Bone marrow (tissue), 2 donors: ENCODE data around the gene BABAM1.

Experiments
- DNase-seq, 2 donors: peaks; one replicate each; lab custom pipeline; 2025; lab: John Stamatoyannopoulos, UW

Gene BABAM1

DNA sequence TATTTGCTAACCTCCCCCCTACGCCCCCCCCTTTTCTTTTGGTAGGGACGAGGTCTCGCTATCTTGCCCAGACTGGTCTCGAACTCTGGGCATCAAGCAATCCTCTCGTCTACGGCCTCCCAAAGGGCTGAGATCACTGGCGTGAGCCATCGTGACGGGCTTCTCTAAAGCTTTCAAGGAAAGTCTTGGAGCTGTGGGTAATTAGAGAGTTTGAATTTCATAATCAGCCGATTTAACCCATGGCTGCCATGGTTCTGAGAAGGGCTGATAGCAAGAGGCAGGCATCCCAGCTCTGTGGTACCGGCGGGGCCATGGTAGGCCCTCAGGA lies 36.7 kb downstream of the BABAM1 start:
- no peak for DNase-seq

DNA sequence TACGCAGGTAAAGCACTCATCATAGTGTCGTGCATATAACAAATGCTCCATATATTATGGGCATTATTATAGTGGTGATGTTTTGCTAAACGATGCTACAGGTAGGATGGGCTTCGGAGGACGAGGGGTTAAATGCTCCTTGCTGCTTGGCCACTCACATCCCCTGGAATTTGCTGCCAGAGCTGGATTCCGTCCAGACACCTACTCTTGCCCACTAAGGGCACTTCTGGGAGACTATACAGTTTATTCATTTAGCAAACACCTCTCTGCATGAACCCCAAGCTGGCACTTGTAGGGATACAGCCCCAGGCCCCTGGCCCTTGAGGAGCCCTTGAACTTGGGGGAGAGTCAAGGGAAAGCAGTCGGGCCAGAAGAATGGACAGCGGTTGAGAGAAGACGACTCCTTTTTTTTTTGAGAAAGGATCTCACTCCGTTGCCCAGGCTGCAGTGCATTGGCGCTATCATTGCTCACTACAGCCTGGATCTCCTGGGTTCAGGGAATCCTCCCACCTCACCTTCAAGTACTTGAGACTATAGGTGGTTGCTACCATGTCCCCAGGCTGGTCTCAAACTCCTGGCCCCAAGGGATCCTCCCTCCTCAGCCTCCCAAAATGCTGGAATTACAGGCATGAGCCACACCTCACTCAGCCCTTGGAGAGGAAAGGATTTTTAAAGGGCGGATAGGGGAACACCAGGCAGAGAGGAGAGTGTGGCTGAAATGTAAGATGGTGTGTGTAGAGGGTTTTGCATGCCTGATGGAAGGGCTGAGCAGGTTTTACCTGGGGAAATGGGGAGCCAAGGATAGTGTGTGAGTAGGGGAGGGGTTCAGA lies 37.4 kb downstream of the BABAM1 start:
- no peak for DNase-seq

DNA sequence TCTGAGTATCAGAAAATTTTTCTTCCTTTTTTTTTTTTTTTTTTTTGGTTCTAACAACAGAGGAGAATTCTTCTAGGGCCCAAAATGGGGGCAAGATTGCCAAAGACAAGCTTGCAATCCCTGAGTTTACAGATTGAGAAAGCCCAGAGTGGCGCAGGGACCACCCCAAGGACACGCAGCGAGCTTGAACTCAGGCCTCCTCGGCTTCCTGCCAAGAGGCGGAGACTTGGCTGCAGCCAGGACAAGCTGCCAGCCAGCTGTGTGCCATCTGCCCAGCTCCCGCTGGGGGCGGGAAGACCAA lies 37.9 kb downstream of the BABAM1 start:
- DNase-seq, result no peak

DNA sequence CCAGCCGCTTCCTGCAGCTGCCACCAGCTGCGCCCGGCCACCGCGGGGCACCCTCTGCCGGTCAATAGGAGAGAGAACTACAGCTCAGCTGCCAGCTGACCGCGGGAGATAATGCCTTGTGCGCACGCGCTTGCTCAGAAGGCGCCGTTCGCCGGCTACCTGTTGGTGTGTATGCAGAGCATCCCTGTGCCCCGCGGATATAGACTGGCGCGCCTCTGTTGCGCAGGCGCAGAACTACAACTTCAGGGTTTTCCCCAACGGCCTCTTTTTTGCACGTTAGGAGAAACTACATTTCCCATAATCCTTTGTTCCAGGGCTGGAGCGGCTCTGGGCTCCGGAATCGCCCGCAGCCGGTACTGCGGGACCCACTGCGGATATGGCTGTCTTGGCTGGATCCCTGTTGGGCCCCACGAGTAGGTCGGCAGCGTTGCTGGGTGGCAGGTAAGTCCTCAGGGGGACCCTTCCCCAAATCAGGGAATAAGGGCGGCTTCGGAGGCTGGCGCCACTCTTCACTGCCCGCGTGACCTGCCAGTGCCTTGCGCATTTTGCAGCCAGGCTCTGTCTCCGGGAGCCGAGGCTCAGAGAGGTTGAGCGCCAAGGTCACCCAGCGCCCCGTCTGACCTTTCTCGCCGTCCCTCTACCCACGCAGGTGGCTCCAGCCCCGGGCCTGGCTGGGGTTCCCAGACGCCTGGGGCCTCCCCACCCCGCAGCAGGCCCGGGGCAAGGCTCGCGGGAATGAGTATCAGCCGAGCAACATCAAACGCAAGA lies 38.5 kb downstream of the BABAM1 start, which contains the start of gene MRPL34:
TSS of gene MRPL34 (plus strand) at position 356 of the 768 bp plus-strand sequence. CDS start at position 377, 21 bp downstream.
- DNase-seq, result peak; percentile 79 to 99

DNA sequence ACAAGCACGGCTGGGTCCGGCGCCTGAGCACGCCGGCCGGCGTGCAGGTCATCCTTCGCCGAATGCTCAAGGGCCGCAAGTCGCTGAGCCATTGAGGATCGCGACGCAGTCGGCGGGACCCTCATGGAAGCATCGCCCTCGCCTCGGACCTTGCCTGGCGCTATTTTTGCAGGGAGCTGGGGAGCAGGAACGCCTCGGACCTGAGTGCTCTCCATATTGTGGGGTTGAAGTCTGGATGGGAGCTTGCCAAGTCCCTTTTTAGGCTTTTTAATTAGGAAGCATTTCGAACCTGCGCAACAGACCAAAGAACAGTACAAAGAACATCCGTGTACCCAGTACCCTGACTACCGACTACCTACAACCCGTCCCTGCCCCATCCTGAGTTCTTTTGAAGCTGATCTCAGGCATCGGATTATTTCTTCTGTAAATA lies 39.1 kb downstream of the BABAM1 start:
- DNase-seq, result no peak

DNA sequence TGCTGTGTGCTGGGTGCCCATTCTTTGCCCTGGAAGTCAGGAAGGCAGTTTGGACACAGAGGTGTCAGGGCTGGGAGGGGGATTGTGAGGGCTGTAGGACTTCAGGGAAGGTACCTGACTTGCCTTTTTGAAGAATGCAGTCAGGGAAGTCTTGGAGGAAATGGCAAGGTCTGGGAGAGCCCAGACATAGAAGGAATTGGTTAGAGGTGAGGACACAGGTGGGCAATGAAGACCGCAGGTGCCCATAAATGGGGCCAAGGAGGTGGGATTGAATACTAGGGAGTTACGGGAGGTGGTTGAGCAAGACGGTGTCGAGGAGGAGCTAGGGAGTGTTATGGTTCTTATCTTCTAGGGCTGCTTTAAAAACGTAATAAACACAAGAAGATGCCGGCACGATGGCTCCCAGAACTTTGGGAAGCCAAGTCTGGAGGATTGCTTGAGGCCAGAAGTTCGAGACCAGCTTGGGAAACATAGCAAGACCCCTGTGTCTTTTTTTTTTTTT lies 40.7 kb downstream of the BABAM1 start:
- no peak for DNase-seq

DNA sequence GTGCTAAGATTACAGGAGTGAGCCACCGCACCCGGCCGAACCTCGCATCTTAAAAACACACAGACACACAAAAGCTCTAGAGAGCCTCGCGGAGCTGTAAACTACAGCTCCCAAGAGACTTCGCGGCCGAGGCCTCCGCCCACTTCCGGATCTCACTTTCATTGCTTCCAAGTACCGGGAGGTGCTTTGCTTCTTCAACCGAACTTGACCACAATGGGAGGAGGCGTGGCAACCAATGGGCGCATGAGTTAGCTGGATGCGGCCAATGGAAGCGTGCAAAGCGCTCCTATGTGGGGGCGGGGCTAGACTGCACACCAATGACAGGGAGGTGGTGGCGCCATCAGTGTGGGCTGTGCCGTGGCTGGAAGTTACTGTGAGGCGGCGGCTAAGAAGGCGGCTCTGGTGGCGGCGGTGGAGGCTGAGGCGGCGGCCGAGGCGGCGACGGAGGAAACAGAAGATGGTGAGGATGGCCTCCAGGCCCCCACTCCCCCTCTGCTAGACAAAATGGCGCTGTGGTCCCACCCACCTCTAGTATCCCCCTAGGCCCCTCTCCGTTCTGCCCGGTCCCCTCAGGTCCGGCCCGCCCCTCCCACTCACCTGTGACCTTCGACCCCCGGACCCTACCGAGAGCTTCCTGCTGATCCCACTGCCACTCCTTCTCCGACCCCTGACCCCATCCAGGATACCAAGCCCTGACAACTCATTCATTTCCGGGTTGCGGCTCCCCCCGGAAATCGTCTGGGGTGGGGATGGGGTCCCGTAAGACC lies 42.1 kb downstream of the BABAM1 start, which contains the start of gene DDA1:
TSS of gene DDA1 (plus strand) at position 366 of the 767 bp plus-strand sequence. CDS start at position 458, 92 bp downstream.
- peak; percentile 78 to 99 for DNase-seq

DNA sequence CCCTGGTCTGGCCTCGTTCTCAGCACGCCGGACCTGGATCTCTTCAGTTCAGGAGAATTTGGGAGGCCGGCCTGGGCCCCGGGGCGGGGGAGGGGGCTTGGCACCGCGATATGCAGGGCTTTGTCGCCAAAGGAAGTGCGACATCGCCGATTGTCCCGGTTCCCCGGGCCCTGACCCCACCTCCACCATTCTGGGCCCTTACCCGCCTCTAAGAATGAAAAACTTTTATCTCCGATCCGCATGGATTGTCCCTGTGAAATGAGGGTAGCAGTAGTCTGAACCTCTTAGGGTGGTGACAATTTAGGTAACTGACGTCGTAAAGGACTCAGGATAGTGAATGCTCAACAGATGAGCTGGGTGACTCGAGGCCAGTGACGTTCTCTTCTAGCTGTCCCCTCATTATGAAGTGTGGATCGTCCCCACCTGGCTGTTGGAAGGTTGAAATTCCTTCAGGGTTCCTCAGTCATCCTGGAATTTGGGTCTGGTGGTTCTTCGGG lies 42.8 kb downstream of the BABAM1 start:
- no peak for DNase-seq

DNA sequence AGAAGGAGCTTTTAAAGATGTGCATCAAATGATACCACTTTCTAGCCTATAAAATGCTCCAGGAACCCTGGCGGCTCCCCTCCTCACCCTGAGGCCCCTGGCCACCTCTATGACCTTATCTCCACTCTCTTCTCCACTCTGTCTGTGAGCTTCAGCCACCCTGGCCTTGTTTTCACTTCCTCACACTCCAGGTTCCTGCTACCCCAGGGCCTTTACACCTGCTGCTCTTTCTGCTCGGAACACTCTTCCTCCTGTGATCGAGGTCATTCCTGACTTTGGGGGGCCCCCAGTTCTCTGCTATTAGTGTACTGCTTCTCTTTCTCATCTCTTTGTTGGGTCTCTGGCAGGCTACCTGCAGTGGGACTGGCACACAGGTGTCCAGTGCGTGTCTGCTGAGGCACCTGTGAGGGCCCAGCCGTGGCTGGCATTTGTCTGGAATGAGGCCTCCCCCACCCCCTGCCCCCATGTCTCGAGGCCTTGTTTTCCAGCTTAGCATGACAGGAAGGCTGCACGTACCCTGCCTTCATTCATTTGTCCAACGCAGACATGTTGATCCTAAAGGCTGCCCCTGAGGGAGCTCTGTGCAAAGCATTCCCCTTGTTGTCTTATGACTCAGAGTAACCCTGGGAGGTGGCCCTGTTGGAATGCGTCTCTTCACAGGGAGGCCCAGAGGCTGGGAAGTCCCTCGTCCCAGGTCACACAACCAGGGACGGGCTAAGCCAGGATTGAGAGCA lies 44.4 kb downstream of the BABAM1 start:
- no peak for DNase-seq

DNA sequence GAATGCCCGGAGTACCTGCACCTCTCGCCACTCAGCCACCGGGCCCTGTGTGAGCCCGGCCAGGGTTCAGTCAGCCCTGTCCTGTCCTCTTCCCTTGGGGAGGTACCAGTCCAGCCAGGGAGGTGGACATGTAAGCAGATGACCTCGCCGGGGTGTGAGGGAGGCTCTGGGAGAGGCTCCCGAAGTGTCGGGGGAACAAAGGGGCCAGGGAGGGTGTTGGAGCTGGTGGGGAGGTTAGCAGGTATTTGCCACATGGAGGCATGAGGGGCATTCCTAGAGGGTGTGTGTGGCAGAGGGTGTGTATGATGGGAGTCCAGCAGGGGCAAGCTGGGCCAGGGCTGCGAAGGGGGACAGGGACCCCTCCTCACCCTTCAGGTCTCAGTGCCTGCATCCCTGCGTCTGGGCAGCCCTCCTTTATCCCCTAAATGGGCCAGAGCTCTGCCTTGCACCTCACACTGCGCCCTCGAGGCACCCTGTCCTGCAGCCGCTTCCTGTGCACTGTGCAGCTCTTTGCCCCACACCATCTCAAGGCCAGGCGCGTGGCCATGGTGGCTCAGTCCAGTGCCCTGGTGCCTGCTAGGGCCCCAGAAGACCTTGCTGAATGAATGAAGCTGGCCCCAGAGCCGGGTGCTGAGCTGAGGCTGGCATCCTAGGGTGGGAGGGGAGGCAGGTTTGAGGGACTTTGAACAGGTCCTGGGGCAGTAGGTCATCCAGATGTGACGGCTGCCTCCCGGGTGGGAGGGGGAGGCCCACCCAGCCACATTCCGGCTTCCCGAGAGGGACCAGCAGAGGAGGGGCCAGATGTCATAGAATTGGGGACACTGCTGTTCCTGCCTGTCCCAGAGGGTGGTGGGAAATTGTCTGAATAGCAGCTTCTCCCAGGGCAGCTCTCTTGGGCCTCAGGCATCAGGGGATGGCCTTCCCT lies 45.2 kb downstream of the BABAM1 start:
- no peak for DNase-seq

DNA sequence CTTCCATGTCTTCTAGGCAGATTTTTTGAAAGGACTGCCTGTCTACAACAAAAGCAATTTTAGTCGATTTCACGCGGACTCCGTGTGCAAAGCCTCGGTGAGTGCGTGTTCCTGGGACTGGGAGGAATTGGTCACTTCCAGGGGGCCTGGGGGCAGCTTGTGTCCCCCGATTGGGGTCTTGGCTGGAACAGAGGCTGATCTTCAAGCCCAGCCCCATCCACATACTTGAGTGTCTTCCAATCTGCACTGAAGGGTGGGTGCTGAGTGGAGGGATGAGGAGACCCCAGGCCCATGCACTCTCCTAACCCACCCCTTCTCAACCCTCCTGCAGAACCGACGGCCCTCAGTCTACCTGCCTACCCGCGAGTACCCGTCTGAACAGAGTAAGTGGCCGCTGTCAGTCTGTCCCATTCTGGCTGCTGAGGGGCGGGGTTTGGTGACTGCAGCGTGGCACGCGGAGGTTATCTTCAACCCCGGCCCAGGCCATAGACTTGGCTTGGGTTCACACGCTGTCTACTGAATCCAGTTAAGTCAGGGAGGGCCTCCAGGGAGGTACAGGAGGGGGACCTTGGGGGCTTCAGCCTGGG lies 46.9 kb downstream of the BABAM1 start:
- DNase-seq, result no peak

DNA sequence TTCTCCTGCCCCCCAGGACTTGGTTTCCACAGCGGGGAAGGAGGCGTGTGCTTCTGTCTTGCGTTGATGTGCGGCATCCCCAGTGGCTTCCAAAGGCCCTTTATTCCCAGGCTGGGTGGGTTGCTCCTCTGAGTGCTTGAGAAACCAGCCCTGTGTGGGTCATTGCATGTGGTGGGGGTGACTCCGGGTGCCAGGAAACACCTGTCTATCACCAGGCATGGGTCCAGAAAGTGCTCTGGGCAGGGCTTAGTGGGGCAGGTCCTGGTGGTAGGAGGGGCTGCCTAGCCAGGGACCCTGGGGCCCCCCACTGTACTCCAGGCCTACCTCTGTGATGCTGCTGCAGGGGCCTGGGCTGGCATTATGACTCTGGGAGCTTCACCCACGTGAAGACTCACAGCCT lies 51.7 kb downstream of the BABAM1 start:
- no peak for DNase-seq

DNA sequence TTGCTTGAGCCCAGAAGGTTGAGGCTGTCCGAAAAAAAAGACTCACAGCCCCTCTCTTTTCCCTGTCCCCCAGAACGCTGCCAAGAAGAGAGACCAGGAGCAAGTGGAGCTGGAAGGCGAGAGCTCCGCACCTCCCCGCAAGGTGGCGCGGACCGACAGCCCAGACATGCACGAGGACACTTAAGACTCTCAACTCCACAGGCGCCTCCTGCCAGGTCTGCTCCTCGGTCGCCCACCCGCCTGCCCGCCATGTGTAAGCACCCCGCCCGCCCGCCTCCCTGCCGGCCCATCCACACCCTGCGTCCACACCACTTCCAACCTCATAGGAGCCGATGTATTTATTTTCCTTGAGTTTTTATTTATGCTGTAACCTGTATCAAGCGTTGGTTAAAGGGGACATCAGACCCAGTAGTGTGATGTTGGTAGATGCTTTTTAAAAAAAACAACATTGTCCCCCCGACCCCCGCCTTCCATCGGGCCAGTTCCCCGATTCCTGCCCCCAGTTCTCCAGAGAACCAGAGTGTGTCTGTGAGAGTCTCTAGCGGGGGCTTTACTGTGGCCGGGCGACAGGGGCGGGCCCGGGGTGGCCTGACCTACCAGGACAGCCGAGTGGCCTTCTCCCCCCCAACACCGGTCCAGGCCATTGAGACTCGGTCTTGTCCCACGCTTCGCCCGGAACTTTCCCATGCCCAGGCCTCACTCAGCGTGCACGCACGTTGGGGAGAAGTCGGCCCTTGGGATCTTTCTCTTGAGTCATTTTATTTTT lies 52.4 kb downstream of the BABAM1 start:
- no peak for DNase-seq

DNA sequence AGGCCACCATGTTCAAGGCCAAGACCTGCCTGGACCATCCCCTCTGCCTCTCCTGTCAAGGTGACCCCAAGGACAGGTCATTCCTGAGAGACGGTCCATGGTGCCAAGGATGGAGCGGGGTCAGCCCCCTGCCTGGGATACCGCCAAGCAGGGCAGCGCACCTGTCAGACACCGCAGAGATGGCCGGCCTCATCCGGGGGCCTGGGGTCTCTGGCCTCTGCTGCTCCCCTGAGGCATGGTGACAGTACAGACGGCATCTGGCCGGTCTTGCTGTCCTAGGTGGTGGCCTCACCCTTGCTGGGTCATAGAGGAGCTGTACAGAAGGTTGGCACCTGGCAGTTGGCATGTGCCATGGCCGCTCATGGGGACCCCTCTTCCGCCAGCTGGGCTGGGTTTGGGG lies 53.2 kb downstream of the BABAM1 start:
- no peak for DNase-seq

DNA sequence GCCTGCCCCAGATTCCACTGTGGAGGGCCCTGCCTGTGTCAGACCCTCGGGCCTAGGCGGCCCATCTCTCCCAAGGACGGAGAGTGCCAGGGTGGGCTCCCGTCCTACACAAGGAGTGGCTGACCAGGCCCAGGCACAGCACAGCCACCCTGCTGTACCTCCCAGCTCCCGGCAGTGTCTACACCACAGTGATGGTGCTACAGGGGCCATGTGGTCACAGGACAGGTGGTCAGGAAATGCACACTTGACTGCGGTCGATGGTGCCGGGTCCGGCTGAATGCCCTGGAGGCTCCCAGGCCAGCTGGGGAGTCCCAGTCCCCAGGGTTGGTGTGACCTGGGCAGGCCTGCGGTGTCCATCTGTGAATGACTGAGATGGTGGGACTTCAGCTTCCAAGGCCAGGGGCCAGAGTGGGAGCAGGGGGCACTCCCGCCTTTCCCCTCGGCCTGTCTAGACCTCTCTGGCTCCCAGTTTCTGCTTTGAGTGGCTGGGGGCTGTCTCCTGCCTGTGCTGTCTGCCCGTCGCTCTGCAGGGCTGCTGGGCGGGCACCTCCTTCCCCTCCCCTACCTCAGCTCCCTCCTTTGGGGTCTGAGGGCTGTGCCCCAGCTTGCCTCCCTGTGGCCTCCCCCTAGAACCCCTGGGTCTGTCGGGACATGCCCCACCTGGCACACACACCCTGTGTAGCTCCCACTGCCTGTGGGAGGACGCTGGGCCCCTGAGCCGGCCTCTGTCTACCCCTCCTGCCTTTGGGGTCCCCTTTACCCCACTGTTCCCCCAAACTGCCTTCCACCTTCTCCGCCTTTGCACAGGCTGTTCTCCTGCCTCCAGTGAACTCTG lies 54.6 kb downstream of the BABAM1 start:
- no peak for DNase-seq

DNA sequence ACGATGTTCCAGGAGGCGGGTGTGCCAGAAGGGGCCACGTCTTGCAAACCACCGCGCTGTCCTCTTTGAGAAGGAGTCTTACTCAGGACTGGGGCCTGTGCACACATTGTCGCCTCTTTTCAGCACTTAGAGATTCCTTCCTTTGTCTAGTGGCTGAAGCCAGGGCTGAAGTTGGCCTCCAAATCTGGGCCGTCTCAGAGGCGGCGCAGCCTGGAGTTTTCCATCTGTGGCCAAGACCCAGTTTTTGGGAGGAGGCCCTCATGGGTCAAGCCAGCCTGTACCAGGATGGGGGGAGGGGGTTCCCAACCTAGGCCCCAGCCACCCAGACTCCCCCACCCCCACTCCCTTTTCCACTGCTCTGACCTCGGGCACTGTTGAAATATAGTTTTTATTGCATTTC lies 55.6 kb downstream of the BABAM1 start:
- DNase-seq, result no peak

DNA sequence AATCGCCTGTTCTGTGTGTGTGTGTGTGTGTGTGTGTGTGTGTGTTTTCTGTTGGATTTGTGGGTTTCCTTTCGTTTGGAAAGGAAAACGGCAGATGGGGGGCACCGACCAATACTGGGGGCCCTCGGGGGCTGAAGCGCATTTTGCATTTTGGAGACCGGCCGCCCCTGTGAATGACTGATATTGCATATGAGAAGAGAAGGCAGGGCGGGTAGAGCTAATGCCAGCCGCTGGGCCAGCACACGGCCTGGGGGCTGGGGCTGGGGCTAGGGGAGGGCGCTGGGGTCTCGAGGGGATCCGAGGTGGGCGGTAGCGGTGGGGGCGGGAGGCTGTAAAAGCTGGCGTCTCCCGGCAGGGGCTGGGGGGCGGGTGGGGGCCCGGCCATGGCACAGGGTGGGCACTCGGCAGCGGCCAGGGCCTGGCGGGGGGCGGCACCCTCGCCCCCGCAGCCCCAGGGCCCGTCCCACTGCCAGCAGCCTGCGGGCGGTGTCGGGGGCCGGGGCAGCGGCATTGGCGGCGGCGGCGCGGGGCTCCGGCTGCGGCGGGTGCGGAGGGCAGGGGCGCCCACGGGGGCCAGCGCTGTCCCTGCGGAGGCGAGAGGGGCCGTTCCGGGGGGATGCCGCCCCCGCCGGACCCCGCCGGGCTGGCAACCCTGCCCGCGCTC lies 56.2 kb downstream of the BABAM1 start:
- no peak for DNase-seq

DNA sequence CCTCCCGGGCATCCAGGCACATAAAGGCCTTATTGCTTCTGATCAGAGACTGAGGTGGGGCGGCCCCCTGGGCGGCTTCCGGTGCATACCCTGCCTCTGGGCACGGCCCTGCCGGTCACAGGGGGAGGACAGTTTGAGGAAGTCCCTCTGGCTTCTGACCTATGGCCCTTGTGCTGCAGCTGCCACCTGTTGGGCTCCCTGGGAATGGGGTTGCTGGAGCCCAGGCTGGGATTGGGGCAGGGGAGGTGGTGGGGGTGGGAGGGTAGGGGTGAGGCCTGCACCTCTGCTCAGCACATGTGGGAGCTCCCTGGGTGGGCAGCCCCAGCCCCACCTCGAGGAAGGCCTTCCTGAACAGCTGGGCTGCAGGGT lies 56.7 kb downstream of the BABAM1 start:
- no peak for DNase-seq
